NB4 (cell line): ENCODE data around the gene DYRK4.

Experiments used
- CTCF ChIP-seq: IDR thresholded peaks from one replicate; pipeline ENCODE4 v1.5.1; 2012; ENCODE audit warnings: low read depth, low read length
- MAX ChIP-seq: IDR thresholded peaks from 2 replicates; pipeline ENCODE4 v1.6.1; 2011; ENCODE audit warnings: low read depth, low read length
- POLR2A ChIP-seq: IDR thresholded peaks from 2 replicates; pipeline ENCODE4 v1.6.1; 2011; ENCODE audit warnings: mild to moderate bottlenecking; ENCODE audit not compliant: insufficient read length; ENCODE audit errors: extremely low read depth

GRCh38 chr12:4584281-4584680, 22.3 kb downstream of the DYRK4 start:
- no peak for TF ChIP-seq CTCF
- TF ChIP-seq POLR2A = no peak
- TF ChIP-seq MAX = no peak
